Naive thymus-derived CD4-positive, alpha-beta T cell (primary cell): ENCODE data around the gene NBEA. TPM values are rescaled to one million over a fixed set of nuclear protein-coding genes. Genes with fewer than 3 reads are reported as not detected.

Source experiments
- ATAC-seq: fragments of 150-1000 bp; cut with Tn5 transposase; 2 replicates; pipeline ENCODE4 v1.10.0; 2021; ENCODE audit warnings: mild to moderate bottlenecking, moderate library complexity
- CTCF ChIA-PET: fragments of 350-600 bp; sonication (Branson Sonifier 250); formaldehyde crosslinking; loops from one replicate; lab custom pipeline; 2021; ENCODE audit warnings: antibody characterized with exemption; lab: Charles Lee
- POLR2A ChIA-PET: fragments of 350-600 bp; sonication (Branson Sonifier 250); formaldehyde crosslinking; loops from one replicate; lab custom pipeline; 2021; ENCODE audit warnings: antibody characterized with exemption, inconsistent platforms; lab: Charles Lee
- DNase-seq, 9 donors: peaks; one replicate each; pipeline versions ENCODE4 v3.0.0 to v3.0.0-alpha.2; 2020 to 2022; ENCODE audit warnings: mixed read lengths in 1 of 9
- H3K27ac ChIP-seq: one replicate; pipeline ENCODE4 v1.7.0; 2013; ENCODE audit warnings: mild to moderate bottlenecking, low read depth, low read length, moderate library complexity
- H3K27me3 ChIP-seq, 2 donors: one replicate each; pipeline ENCODE4 v1.7.0; 2013; ENCODE audit warnings: low read length in 2 of 2, mild to moderate bottlenecking in 2 of 2, moderate library complexity in 2 of 2; ENCODE audit not compliant: control insufficient read depth in 2 of 2, insufficient read depth in 2 of 2
- H3K36me3 ChIP-seq, 3 experiments: 1 replicate in 2 of 3; 2 replicates in 1 of 3; pipeline ENCODE4 v1.7.0; 2013; ENCODE audit warnings: low read length in 3 of 3, mild to moderate bottlenecking in 3 of 3, moderate library complexity in 1 of 3; ENCODE audit not compliant: insufficient read depth in 3 of 3, control insufficient read depth in 2 of 3
- H3K4me1 ChIP-seq, 2 donors: one replicate each; pipeline ENCODE4 v1.7.0; 2013; ENCODE audit warnings: low read length in 2 of 2, mild to moderate bottlenecking in 2 of 2, moderate library complexity in 1 of 2; ENCODE audit not compliant: control insufficient read depth in 2 of 2, insufficient read depth in 2 of 2
- H3K4me3 ChIP-seq: 2 replicates; pipeline ENCODE4 v1.7.0; 2013; ENCODE audit warnings: mild to moderate bottlenecking, low read length
- H3K9me3 ChIP-seq, 3 experiments: 1 replicate in 2 of 3; 2 replicates in 1 of 3; pipeline ENCODE4 v1.7.0; 2013; ENCODE audit warnings: low read length in 3 of 3; ENCODE audit not compliant: control insufficient read depth in 2 of 3
- H3K27ac Mint-ChIP-seq, 9 donors: one replicate each; pipeline ENCODE4 v1.8.0; 2020 to 2022; ENCODE audit warnings: mixed read lengths in 9 of 9, mild to moderate bottlenecking in 8 of 9, moderate library complexity in 5 of 9, inconsistent platforms in 2 of 9
- H3K27me3 Mint-ChIP-seq, 5 donors: one replicate each; pipeline ENCODE4 v1.8.0; 2021 to 2022; ENCODE audit warnings: mixed read lengths in 5 of 5, mild to moderate bottlenecking in 1 of 5
- H3K36me3 Mint-ChIP-seq, 5 donors: one replicate each; pipeline ENCODE4 v1.8.0; 2020 to 2022; ENCODE audit warnings: mixed read lengths in 5 of 5, mild to moderate bottlenecking in 3 of 5, inconsistent platforms in 1 of 5
- H3K4me1 Mint-ChIP-seq, 7 donors: one replicate each; pipeline ENCODE4 v1.8.0; 2020 to 2022; ENCODE audit warnings: mixed read lengths in 7 of 7, mild to moderate bottlenecking in 3 of 7, inconsistent platforms in 1 of 7
- H3K4me3 Mint-ChIP-seq, 10 donors: one replicate each; pipeline ENCODE4 v1.8.0; 2020 to 2022; ENCODE audit warnings: mild to moderate bottlenecking in 10 of 10, mixed read lengths in 10 of 10, moderate library complexity in 6 of 10, inconsistent platforms in 2 of 10
- H3K9me3 Mint-ChIP-seq, 11 donors: one replicate each; pipeline ENCODE4 v1.8.0; 2020 to 2022; ENCODE audit warnings: mixed read lengths in 11 of 11, mild to moderate bottlenecking in 4 of 11, inconsistent platforms in 1 of 11, moderate library complexity in 1 of 11
- intact Hi-C, 2 donors: fragments of 100-400 bp; cut with micrococcal nuclease; formaldehyde crosslinking; loops; one replicate each; pipeline ENCODE4 v1.15.1; 2023
- polyA plus RNA-seq, 2 donors: library from polyadenylated mRNA; unstranded; fragments of 300-500 nt; fragmentation: Illumina TruSeq; gene quantifications; one replicate each; pipeline ENCODE4 v1.2.3, GENCODE V29; 2021
- total RNA-seq, 6 experiments: library from RNA in 5 of 6; stranded (reverse) in 5 of 6; gene quantifications; 1 replicate in 5 of 6; 2 replicates in 1 of 6; pipeline ENCODE4 v1.2.3 and lab custom pipeline; 2021 to 2026

NBEA gene
- total and polyA plus RNA-seq, 7 experiments from 2014 or later, result 0.15 to 6.3 (median 3.2) TPM

GRCh38 chr13:35684432-35684831, 742.4 kb downstream of the NBEA start:
- POLR2A ChIA-PET, result no interaction called here
- peaks cover 0 to 4% (median 0%) of the 10 kb centered on the region in 7 donors for H3K4me1 Mint-ChIP-seq
- no peaks in the 10 kb centered on the region for H3K36me3 Mint-ChIP-seq
- peaks cover 0 to 3% (median 0%) of the 10 kb centered on the region in 11 donors for H3K9me3 Mint-ChIP-seq
- H3K27me3 Mint-ChIP-seq, result peaks cover 0 to 11% (median 0%) of the 10 kb centered on the region in 5 donors
- intact Hi-C loops, result no loop called here
- H3K27ac Mint-ChIP-seq, result no peak overlapping the region
- no peak for ATAC-seq
- no peaks in the 10 kb centered on the region for H3K36me3 ChIP-seq
- no peaks in the 10 kb centered on the region for H3K9me3 ChIP-seq
- no peak for DNase-seq
- H3K4me1 ChIP-seq, result no peaks in the 10 kb centered on the region
- CTCF ChIA-PET, result no interaction called here
- no peaks in the 10 kb centered on the region for H3K27me3 ChIP-seq
- no peak overlapping the region for H3K4me3 Mint-ChIP-seq
- H3K27ac ChIP-seq, result no peak overlapping the region
- no peak overlapping the region for H3K4me3 ChIP-seq

GRCh38 chr13:35687336-35687735, 745.3 kb downstream of the NBEA start:
- no peaks in the 10 kb centered on the region for H3K36me3 ChIP-seq
- ChIA-PET CTCF (no interaction called here), POLR2A (no interaction called here)
- Mint-ChIP-seq H3K27me3 (peaks cover 0 to 6% (median 0%) of the 10 kb centered on the region in 5 donors), H3K4me3 (no peak overlapping the region), H3K9me3 (peaks cover 0 to 3% (median 2%) of the 10 kb centered on the region in 11 donors), H3K4me1 (peaks cover 0 to 4% (median 0%) of the 10 kb centered on the region in 7 donors), H3K27ac (no peak overlapping the region), H3K36me3 (no peaks in the 10 kb centered on the region)
- H3K4me3 ChIP-seq, result no peak overlapping the region
- H3K9me3 ChIP-seq, result no peaks in the 10 kb centered on the region
- DNase-seq, result no peak
- intact Hi-C loops, result no loop called here
- H3K27ac ChIP-seq, result no peak overlapping the region
- H3K4me1 ChIP-seq, result no peaks in the 10 kb centered on the region
- ATAC-seq, result no peak
- no peaks in the 10 kb centered on the region for H3K27me3 ChIP-seq

- H3K36me3 ChIP-seq, result no peaks in the 10 kb centered on the region
- no peak for ATAC-seq
- Mint-ChIP-seq H3K4me3 (no peak overlapping the region), H3K36me3 (peaks cover 0 to 3% (median 0%) of the 10 kb centered on the region in 5 donors), H3K4me1 (peaks cover 0 to 3% (median 0%) of the 10 kb centered on the region in 7 donors), H3K27me3 (peaks cover 0 to 5% (median 0%) of the 10 kb centered on the region in 5 donors), H3K27ac (no peak overlapping the region), H3K9me3 (peaks cover 0 to 5% (median 0%) of the 10 kb centered on the region in 11 donors)
- no peak overlapping the region for H3K4me3 ChIP-seq
- no peaks in the 10 kb centered on the region for H3K4me1 ChIP-seq
- intact Hi-C loops, result no loop called here
- H3K27ac ChIP-seq, result no peak overlapping the region
- ChIA-PET CTCF (no interaction called here), POLR2A (no interaction called here)
- no peaks in the 10 kb centered on the region for H3K27me3 ChIP-seq
- no peak for DNase-seq
- no peaks in the 10 kb centered on the region for H3K9me3 ChIP-seq
Observed at GRCh38 chr13:35690581-35691207, 748.6 kb downstream of the NBEA start.

GRCh38 chr13:35693134-35693784, 751.2 kb downstream of the NBEA start:
- ATAC-seq, result no peak

GRCh38 chr13:35694031-35694430, 752.0 kb downstream of the NBEA start:
- POLR2A ChIA-PET, result no interaction called here
- no peak overlapping the region for H3K27ac Mint-ChIP-seq
- ATAC-seq (no peak), DNase-seq (no peak)
- H3K36me3 Mint-ChIP-seq, result peaks cover 0 to 3% (median 0%) of the 10 kb centered on the region in 5 donors
- H3K9me3 ChIP-seq, result no peaks in the 10 kb centered on the region
- intact Hi-C loops, result no loop called here
- H3K4me1 ChIP-seq, result no peaks in the 10 kb centered on the region
- H3K27me3 Mint-ChIP-seq, result peaks cover 0 to 5% (median 2%) of the 10 kb centered on the region in 5 donors
- CTCF ChIA-PET, result no interaction called here
- H3K27me3 ChIP-seq, result no peaks in the 10 kb centered on the region
- no peak overlapping the region for H3K4me3 ChIP-seq
- no peak overlapping the region for H3K27ac ChIP-seq
- H3K4me1 Mint-ChIP-seq, result peaks cover 0 to 3% (median 0%) of the 10 kb centered on the region in 7 donors
- H3K36me3 ChIP-seq, result no peaks in the 10 kb centered on the region
- peaks cover 0 to 5% (median 0%) of the 10 kb centered on the region in 11 donors for H3K9me3 Mint-ChIP-seq
- no peak overlapping the region for H3K4me3 Mint-ChIP-seq

More at GRCh38 chr13:35693134-35693784, 751.2 kb downstream of the NBEA start:
- Histone ChIP-seq H3K27me3 (no peaks in the 10 kb centered on the region), H3K9me3 (no peaks in the 10 kb centered on the region), H3K27ac (no peak overlapping the region), H3K4me1 (no peaks in the 10 kb centered on the region), H3K36me3 (no peaks in the 10 kb centered on the region), H3K4me3 (no peak overlapping the region)
- no peaks in the 10 kb centered on the region for H3K27me3 Mint-ChIP-seq
- H3K9me3 Mint-ChIP-seq, result peaks cover 0 to 5% (median 0%) of the 10 kb centered on the region in 11 donors
- POLR2A ChIA-PET, result no interaction called here
- peaks cover 0 to 3% (median 0%) of the 10 kb centered on the region in 7 donors for H3K4me1 Mint-ChIP-seq
- no peak overlapping the region for H3K4me3 Mint-ChIP-seq
- H3K36me3 Mint-ChIP-seq, result peaks cover 0 to 3% (median 0%) of the 10 kb centered on the region in 5 donors
- intact Hi-C loops, result no loop called here
- CTCF ChIA-PET, result no interaction called here
- H3K27ac Mint-ChIP-seq, result no peak overlapping the region
- DNase-seq, result no peak

- no peak for ATAC-seq
- no peaks in the 10 kb centered on the region for H3K27me3 ChIP-seq
- CTCF ChIA-PET, result no interaction called here
Observed at GRCh38 chr13:35694549-35695447, 752.7 kb downstream of the NBEA start.

More at GRCh38 chr13:35694549-35695447, 752.7 kb downstream of the NBEA start:
- no peak overlapping the region for H3K4me3 Mint-ChIP-seq
- POLR2A ChIA-PET, result no interaction called here
- Histone ChIP-seq H3K4me1 (no peaks in the 10 kb centered on the region), H3K9me3 (no peaks in the 10 kb centered on the region), H3K36me3 (no peaks in the 10 kb centered on the region), H3K4me3 (no peak overlapping the region), H3K27ac (no peak overlapping the region)
- H3K27ac Mint-ChIP-seq, result no peak overlapping the region
- peaks cover 0 to 3% (median 0%) of the 10 kb centered on the region in 5 donors for H3K36me3 Mint-ChIP-seq
- H3K9me3 Mint-ChIP-seq, result peaks cover 0 to 5% (median 0%) of the 10 kb centered on the region in 11 donors
- peaks cover 0 to 3% (median 0%) of the 10 kb centered on the region in 7 donors for H3K4me1 Mint-ChIP-seq
- intact Hi-C loops, result no loop called here
- DNase-seq, result no peak
- H3K27me3 Mint-ChIP-seq, result peaks cover 0 to 10% (median 7%) of the 10 kb centered on the region in 5 donors
